Mononuclear cell (primary cell): ENCODE data around the gene CTNNB1. TPM values are rescaled to one million over a fixed set of nuclear protein-coding genes. Genes with fewer than 3 reads are reported as not detected.

Experiments used
- H3K27me3 ChIP-seq: 2 replicates; pipeline ENCODE4 v1.6.0; 2011; ENCODE audit warnings: low read length, control low read depth; ENCODE audit not compliant: insufficient read depth
- H3K4me1 ChIP-seq: 2 replicates; pipeline ENCODE4 v1.5.1; 2011; ENCODE audit warnings: mild to moderate bottlenecking, low read length, control low read depth; ENCODE audit not compliant: insufficient read depth
- H3K4me3 ChIP-seq: 2 replicates; pipeline ENCODE4 v1.5.1; 2011; ENCODE audit warnings: mild to moderate bottlenecking, low read length, moderate library complexity
- H3K9me3 ChIP-seq: 2 replicates; pipeline ENCODE4 v1.5.1; 2011; ENCODE audit warnings: low read depth, mild to moderate bottlenecking, control low read depth, low read length
- total RNA-seq: library from RNA; depleted of rRNA; stranded (reverse); fragments of >200 nt; gene quantifications from one replicate; pipeline ENCODE4 v1.2.3, GENCODE V29; 2012

CTNNB1 gene
- total RNA-seq, 1 donor = 675 TPM

DNA sequence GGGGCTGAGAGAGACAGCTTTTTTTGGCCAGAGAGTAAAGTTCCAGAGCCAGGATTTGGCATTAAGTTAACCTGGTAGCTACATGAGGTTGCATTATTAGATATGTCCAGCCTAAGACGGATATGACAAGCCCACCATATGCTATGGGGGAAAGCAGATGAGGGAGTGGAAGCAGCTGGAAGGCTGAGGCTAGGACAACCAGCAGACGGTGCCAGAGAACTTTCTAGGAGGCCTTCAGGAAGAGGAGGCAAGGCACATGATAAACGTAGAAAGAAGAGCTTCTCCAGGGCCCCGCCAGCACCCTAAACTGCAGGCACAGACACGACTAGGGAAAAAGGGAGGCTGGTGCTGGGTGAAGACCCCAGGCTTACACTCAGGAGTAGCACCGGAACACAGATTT lies 87.0 kb downstream of the CTNNB1 start:
- Histone ChIP-seq H3K9me3 (no peaks in the 10 kb centered on the region), H3K4me3 (no peak overlapping the region), H3K27me3 (no peaks in the 10 kb centered on the region), H3K4me1 (no peaks in the 10 kb centered on the region)

DNA sequence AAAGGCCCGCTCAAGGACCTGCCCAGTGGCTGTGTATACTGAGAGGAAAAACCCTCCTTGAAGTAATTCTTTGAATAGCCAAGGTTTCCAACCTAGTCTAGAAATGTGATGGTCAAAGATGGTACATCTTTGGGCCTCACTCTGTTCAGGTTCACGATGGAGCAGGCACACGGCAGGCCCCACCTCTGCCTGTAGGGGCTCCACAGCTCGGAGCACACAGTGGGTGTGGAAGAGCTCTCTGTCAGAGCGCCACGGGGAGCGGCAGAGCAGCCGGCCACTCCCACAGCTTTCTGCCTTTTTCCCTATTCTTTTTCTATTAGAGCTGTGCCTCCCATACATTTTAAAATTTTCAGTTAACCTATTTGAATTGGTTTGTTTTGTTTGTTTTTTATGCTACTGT lies 89.5 kb downstream of the CTNNB1 start:
- H3K4me1 ChIP-seq = no peaks in the 10 kb centered on the region
- no peaks in the 10 kb centered on the region for H3K9me3 ChIP-seq
- H3K27me3 ChIP-seq = no peaks in the 10 kb centered on the region
- H3K4me3 ChIP-seq = no peak overlapping the region
